Measurements from ENCODE around the gene FSTL1. TPM values are rescaled to one million over a fixed set of nuclear protein-coding genes. Genes with fewer than 3 reads are reported as not detected.

Gene FSTL1
- total RNA-seq, 1 donor from 2014 or later: 530 TPM

DNA sequence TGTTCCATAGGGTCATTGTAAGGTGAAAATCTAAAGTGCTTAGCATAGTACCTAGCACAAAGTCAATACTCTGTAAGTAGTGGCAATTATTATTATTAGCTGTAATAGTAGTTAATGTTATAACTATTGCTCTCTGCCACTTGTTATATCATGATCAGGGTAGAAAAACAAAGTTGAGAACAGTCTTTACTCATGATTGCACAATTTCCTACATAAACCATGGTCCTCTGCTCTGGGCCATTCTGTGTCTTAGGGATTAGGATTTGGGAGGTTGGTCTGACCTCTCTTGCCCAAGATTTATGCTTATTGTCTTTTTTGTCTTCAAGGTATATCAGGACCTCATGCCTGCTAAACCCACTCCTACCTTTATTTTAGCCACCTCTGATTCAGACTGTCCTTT lies 97.3 kb downstream of the FSTL1 start:
- DNase-seq: no peak

DNA sequence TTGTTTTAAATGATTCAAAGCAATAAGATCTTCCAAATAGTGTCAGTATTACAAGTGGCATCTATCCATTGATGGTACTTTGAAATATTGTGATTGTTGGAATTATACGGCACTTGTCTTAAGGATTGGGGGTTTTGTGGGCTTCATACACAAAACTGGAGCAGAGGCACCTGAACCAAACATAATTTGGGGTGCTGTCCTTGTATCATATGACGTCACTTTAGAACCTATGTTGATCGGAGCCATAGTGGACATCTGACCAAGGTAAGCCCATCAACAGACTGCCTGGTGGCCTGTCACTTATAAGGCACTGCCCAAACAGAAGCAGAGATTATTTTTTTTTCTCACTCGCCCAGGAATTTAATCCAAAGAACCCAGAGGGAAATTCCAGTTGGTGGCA lies 98.8 kb downstream of the FSTL1 start:
- DNase-seq: no peak

DNA sequence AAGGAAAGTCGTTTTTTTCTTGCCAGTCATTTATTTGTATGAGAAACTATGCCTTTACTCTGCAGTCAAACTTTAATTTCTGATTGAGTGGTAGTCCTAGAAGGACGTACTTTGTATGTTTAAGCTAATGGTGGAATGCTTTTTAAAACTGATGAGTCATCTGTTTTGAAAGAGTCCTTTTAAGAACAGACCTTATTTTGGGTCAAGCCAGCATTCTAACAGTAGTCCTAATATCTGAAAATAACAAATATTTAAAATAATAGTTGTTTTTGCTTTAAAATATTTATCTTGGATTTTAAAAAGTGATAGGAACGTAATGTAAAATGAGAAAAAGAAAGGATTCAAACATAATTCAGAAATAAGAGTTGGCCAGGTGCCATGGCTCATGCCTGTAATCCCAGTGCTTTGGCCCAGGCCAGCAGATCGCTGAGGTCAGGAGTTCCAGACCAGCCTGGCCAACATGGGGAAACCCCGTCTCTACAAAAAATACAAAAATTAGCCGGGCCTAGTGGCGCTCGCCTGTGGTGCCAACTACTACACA lies 100.3 kb downstream of the FSTL1 start:
- no peak for DNase-seq

- no peak for DNase-seq
These were observed 101.0 kb downstream of the FSTL1 start for GRCh38 chr3:120349855-120350125.

- peak; percentile 83 for DNase-seq
These were observed 101.6 kb downstream of the FSTL1 start, which contains the start of gene LRRC58 for GRCh38 chr3:120348991-120349854. Gene LRRC58, minus strand, starts transcription at chr3:120349354. Its CDS starts 111 bp downstream, at chr3:120349243.

GRCh38 chr3:120348065-120348990 lies 102.5 kb downstream of the FSTL1 start:
- peak; percentile 22 for DNase-seq

DNA sequence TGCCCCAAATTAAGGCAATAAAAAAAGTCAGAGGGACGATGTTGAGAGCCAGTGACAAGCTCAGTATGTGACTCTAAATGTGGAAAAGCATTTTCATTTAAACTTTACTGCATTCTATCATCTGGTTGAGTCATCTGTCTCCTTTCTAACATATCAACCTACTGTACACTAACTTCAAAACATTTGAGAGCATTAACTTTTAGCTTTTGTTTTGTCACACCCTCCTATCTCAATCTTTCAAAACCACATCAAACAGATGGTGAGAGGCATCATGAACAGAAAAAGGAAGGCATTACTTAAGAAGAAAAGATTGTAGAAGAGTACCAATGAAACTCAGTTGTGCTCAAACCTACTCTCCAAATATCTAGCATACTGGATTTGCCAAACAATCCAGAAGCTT lies 106.4 kb downstream of the FSTL1 start:
- DNase-seq: no peak

Other genes starting within 250 kb of the FSTL1 start
- 0.69 TPM for gene GPR156, start 165.8 kb downstream of the FSTL1 start, total RNA-seq
- gene LRRC58, start 101.6 kb downstream of the FSTL1 start, total RNA-seq: 34.8 TPM
- 33.8 TPM for gene NDUFB4, start 145.3 kb upstream of the FSTL1 start, total RNA-seq
- gene HGD, start 231.2 kb upstream of the FSTL1 start, total RNA-seq: not detected

All from skin of body (tissue), 2 donors.